Melanocyte of skin (primary cell): ENCODE results near the gene ANKRD40. TPM values are rescaled to one million over a fixed set of nuclear protein-coding genes. Genes with fewer than 3 reads are reported as not detected.

Experiments
- small RNA-seq, 2 donors: library from RNA; depleted of rRNA; stranded (forward); fragments of <200 nt; gene quantifications; one replicate each; pipeline ENCODE3, GENCODE V24; 2012
- total RNA-seq, 2 donors: library from RNA; depleted of rRNA; stranded (reverse); fragments of >200 nt; gene quantifications; 2 replicates each; pipeline ENCODE4 v1.2.3, GENCODE V29; 2012

Gene ANKRD40, protein sequence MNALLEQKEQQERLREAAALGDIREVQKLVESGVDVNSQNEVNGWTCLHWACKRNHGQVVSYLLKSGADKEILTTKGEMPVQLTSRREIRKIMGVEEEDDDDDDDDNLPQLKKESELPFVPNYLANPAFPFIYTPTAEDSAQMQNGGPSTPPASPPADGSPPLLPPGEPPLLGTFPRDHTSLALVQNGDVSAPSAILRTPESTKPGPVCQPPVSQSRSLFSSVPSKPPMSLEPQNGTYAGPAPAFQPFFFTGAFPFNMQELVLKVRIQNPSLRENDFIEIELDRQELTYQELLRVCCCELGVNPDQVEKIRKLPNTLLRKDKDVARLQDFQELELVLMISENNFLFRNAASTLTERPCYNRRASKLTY
- total RNA-seq, result 10 to 100 TPM; 47.1 to 49.3 TPM

DNA sequence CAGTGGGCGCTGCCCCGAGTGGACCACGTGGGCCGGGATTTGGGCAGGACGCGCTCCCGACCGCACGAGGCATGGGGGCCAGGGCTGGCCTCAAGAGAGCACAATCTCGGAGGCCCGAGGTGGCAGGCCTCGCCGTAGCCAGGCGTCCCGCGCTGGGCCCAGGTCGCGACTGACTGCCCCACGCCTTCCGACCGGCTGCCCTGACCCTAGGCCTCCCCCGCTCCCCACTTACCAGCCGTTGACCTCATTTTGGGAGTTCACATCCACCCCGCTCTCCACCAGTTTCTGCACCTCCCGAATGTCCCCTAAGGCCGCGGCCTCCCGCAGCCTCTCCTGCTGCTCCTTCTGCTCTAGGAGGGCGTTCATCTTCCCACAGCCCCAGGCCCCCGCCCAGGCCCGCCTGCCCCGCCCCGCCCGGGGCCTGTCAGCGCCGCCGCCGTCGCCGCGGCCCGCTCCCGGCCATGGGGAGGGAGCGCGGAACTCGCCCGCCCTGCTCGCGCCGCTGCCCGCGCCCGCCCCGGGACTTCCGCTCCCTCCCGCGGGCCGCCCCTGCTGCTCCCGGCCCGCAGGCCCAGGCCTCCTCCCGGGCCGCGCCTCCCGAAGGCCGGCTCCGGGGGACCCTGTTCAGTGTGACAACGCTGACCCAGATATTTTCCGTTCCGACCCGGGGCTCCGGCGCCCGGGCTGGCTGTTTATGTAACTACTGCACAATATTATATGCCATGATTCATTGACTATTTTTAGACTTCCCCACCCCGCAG is at the start of gene ANKRD40:
Gene ANKRD40, minus strand, starts transcription at position 626 of the 761 bp plus-strand sequence. Its CDS starts 260 bp downstream, at position 366.

DNA sequence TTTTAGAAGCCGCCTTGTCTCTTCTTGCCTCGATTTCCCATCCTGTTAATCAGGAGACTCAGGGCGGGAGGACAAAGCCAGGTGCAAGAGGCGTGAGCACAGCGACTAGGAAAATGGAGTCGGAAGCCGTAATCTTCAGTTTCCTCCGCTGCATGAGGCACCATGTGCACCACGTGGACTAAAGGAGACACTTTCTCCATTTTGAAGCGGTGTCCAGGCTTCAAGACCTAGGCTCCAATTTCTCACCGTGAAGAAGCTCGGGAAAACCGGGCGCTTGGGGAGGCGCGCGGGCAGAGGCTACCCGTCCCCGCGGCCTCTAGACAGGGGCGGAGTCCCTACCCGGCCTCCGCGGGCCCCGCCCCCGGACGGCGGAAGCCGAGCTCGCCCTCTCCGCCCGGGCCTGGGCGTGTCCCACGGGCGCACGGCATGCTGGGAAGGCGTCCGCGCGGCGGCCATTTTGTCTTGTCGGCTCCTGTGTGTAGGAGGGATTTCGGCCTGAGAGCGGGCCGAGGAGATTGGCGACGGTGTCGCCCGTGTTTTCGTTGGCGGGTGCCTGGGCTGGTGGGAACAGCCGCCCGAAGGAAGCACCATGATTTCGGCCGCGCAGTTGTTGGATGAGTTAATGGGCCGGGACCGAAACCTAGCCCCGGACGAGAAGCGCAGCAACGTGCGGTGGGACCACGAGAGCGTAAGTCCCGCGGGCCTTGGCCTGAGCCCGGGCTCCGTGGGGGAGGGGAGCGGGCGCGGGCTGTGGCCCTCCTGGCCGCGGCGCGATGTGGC is 11.6 kb upstream of the ANKRD40 start, which contains the start of gene LUC7L3:
Gene LUC7L3, plus strand, starts transcription at position 460 of the 780 bp plus-strand sequence. Its CDS starts 130 bp downstream, at position 590.

Small RNA genes lying within 50 kb of the gene (small RNA-seq; reads per million reads assigned to genes)
- gene RF00019, result 0 reads per million in 2 donors

Other genes starting within 250 kb of the ANKRD40 start
- gene CHAD, start 239.0 kb downstream of the ANKRD40 start, total RNA-seq, result not detected
- 10 to 100 TPM; 21.6 to 29.6 TPM for gene RSAD1, start 229.1 kb downstream of the ANKRD40 start, total RNA-seq
- gene MYCBPAP, start 199.5 kb downstream of the ANKRD40 start, total RNA-seq, result under 1 TPM in 1 of 2 donors, not detected in 1; 0.34 TPM
- not detected for gene EPN3, start 175.2 kb downstream of the ANKRD40 start, total RNA-seq
- 10 to 100 TPM; 19.0 to 66.1 TPM for gene SPATA20, start 160.7 kb downstream of the ANKRD40 start, total RNA-seq
- under 1 TPM in 1 of 2 donors, not detected in 1; under 0.01 TPM for gene CACNA1G, start 147.2 kb downstream of the ANKRD40 start, total RNA-seq
- under 1 TPM in 1 of 2 donors, not detected in 1; 0.67 TPM for gene ABCC3, start 73.0 kb downstream of the ANKRD40 start, total RNA-seq
- gene LUC7L3, start 11.7 kb upstream of the ANKRD40 start, total RNA-seq, result 10 to 100 TPM; 13.7 to 18.9 TPM
- gene ANKRD40CL, start 59.6 kb upstream of the ANKRD40 start, total RNA-seq, result not detected
- gene WFIKKN2, start 127.7 kb upstream of the ANKRD40 start, total RNA-seq, result not detected
- gene TOB1, start 158.4 kb upstream of the ANKRD40 start, total RNA-seq, result 10 to 100 TPM; 24.0 to 39.9 TPM